Measurements from ENCODE around the gene GAS7. TPM values are rescaled to one million over a fixed set of nuclear protein-coding genes. Genes with fewer than 3 reads are reported as not detected.

The GAS7 gene
- total RNA-seq, 1 experiment from 2014 or later: 4.1 TPM

DNA sequence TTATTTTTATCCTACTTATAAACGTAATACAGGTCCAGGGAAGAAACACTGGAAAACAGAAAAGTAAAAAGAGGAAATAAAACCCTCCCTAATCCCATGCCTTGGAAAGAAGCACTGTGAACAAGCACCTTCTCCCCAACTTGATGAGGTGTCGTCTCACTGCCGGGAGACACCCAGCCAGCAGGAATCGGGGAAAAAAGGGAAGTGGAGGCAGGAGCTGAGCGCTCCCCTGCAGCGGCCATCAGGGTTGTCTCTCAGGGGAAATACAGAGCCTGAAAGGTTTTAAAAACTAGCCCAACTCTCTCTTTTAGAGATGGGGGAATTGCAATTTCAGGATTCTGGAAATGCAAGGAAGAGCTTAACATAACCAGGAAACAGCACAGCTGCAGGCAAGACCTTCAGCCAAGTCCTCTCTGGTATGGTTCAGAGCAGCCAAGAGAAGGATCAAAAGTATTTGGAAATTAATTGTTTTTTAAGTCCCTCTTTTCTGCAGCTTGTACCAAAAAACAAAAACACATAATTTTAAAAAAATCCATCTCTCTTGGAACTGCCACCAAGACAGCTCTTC lies 197.0 kb downstream of the GAS7 start:
- RAD21 ChIA-PET (ENCODE audit: low non-redundant PET in 1 of 2, low total read pairs in 2 of 2, uncharacterized antibody in 2 of 2, unreplicated experiment in 2 of 2): no interaction called here

More for the DNA sequence above, 197.0 kb downstream of the GAS7 start:
- intact Hi-C loops (cut with micrococcal nuclease): no loop called here
- no peaks in the 10 kb centered on the region for H3K9me3 ChIP-seq (ENCODE audit: control insufficient read depth in 1 of 2, insufficient read depth in 1 of 2, low read depth in 1 of 2, low read length in 2 of 2)
- H3K4me2 ChIP-seq (ENCODE audit: low read length): no peak overlapping the region
- BruUV-seq (replicated peaks): no TSS peak
- TF ChIP-seq, protein P1, sequence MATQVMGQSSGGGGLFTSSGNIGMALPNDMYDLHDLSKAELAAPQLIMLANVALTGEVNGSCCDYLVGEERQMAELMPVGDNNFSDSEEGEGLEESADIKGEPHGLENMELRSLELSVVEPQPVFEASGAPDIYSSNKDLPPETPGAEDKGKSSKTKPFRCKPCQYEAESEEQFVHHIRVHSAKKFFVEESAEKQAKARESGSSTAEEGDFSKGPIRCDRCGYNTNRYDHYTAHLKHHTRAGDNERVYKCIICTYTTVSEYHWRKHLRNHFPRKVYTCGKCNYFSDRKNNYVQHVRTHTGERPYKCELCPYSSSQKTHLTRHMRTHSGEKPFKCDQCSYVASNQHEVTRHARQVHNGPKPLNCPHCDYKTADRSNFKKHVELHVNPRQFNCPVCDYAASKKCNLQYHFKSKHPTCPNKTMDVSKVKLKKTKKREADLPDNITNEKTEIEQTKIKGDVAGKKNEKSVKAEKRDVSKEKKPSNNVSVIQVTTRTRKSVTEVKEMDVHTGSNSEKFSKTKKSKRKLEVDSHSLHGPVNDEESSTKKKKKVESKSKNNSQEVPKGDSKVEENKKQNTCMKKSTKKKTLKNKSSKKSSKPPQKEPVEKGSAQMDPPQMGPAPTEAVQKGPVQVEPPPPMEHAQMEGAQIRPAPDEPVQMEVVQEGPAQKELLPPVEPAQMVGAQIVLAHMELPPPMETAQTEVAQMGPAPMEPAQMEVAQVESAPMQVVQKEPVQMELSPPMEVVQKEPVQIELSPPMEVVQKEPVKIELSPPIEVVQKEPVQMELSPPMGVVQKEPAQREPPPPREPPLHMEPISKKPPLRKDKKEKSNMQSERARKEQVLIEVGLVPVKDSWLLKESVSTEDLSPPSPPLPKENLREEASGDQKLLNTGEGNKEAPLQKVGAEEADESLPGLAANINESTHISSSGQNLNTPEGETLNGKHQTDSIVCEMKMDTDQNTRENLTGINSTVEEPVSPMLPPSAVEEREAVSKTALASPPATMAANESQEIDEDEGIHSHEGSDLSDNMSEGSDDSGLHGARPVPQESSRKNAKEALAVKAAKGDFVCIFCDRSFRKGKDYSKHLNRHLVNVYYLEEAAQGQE (IDR thresholded peaks at IDR 0.05; ENCODE audit: low read depth): no peak
- TF ChIP-seq JUND (IDR thresholded peaks at IDR 0.05) (no peak), ZFX (IDR thresholded peaks at IDR 0.05) (no peak), TCF7L2 (IDR thresholded peaks at IDR 0.05; ENCODE audit: borderline replicate concordance, extremely low read depth, insufficient read depth, insufficient read length) (no peak), POLR2AphosphoS5 (IDR thresholded peaks at IDR 0.05; ENCODE audit: low read depth, low read length) (no peak), RAD21 (IDR thresholded peaks at IDR 0.05; ENCODE audit: low read depth) (no peak), SRF (IDR thresholded peaks at IDR 0.05; ENCODE audit: low read depth) (no peak), EGR1 (IDR thresholded peaks at IDR 0.05; ENCODE audit: low read depth) (no peak), CEBPB (IDR thresholded peaks at IDR 0.05; ENCODE audit: low read depth) (no peak), FOSL1 (IDR thresholded peaks at IDR 0.05; ENCODE audit: low read depth) (no peak)
- TF ChIP-seq, protein P2, sequence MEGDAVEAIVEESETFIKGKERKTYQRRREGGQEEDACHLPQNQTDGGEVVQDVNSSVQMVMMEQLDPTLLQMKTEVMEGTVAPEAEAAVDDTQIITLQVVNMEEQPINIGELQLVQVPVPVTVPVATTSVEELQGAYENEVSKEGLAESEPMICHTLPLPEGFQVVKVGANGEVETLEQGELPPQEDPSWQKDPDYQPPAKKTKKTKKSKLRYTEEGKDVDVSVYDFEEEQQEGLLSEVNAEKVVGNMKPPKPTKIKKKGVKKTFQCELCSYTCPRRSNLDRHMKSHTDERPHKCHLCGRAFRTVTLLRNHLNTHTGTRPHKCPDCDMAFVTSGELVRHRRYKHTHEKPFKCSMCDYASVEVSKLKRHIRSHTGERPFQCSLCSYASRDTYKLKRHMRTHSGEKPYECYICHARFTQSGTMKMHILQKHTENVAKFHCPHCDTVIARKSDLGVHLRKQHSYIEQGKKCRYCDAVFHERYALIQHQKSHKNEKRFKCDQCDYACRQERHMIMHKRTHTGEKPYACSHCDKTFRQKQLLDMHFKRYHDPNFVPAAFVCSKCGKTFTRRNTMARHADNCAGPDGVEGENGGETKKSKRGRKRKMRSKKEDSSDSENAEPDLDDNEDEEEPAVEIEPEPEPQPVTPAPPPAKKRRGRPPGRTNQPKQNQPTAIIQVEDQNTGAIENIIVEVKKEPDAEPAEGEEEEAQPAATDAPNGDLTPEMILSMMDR (IDR thresholded peaks at IDR 0.05 in 2 of 3, conservative IDR thresholded peaks at IDR 0.05 in 1 of 3; ENCODE audit: borderline replicate concordance in 1 of 3, insufficient read depth in 1 of 3, low read depth in 2 of 3, low read length in 2 of 3): no peak
- TF ChIP-seq, protein P3, sequence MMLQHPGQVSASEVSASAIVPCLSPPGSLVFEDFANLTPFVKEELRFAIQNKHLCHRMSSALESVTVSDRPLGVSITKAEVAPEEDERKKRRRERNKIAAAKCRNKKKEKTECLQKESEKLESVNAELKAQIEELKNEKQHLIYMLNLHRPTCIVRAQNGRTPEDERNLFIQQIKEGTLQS (IDR thresholded peaks at IDR 0.05): no peak
- H3K79me2 ChIP-seq (ENCODE audit: insufficient read depth, low read length): no peaks in the 10 kb centered on the region
- peaks cover 24% of the 10 kb centered on the region for H3K27me3 ChIP-seq (ENCODE audit: insufficient read depth, low read length)
- H3K4me1 ChIP-seq (ENCODE audit: control insufficient read depth in 1 of 2, insufficient read depth in 2 of 2, low read length in 2 of 2): no peaks in the 10 kb centered on the region
- H3K9ac ChIP-seq (ENCODE audit: low read length): no peak overlapping the region
- ChIA-PET CTCF (no interaction called here), POLR2A (no interaction called here)
- no peaks in the 10 kb centered on the region for H3K9me2 ChIP-seq (ENCODE audit: insufficient read depth)
- DNase-seq (ENCODE audit: low read depth, low spot score): no peak
- H2AFZ ChIP-seq (ENCODE audit: low read depth, low read length, poor library complexity, severe bottlenecking): no peak overlapping the region
- H3K36me3 ChIP-seq (ENCODE audit: control insufficient read depth in 1 of 2, insufficient read depth in 2 of 2, low read length in 2 of 2): no peaks in the 10 kb centered on the region
- H3K4me3 ChIP-seq (replicated peaks in 1 of 2; ENCODE audit: low read depth in 1 of 2, low read length in 2 of 2): no peak overlapping the region
- no peak overlapping the region for H3K27ac ChIP-seq (ENCODE audit: low read depth, low read length)
- ATAC-seq: no peak
- no peaks in the 10 kb centered on the region for H4K20me1 ChIP-seq (ENCODE audit: insufficient read depth)

Measured in HCT116 (cell line).